Epithelial cell of proximal tubule (primary cell): ENCODE results near the gene CDC5L. TPM values are rescaled to one million over a fixed set of nuclear protein-coding genes. Genes with fewer than 3 reads are reported as not detected.

Source experiments
- DNase-seq: peaks from one replicate; pipeline ENCODE4 v3.0.0-alpha.2; 2011; ENCODE audit warnings: low read depth
- H3K4me3 ChIP-seq: 2 replicates; pipeline ENCODE4 v1.5.1; 2011; ENCODE audit warnings: low read depth, mild to moderate bottlenecking, low read length
- CTCF ChIP-seq: conservative IDR thresholded peaks from 2 replicates; pipeline ENCODE4 v1.5.1; 2012; ENCODE audit warnings: low read depth, mild to moderate bottlenecking, low read length
- total RNA-seq: library from RNA; depleted of rRNA; stranded (reverse); fragments of >200 nt; gene quantifications from 2 replicates; pipeline ENCODE4 v1.2.3, GENCODE V29; 2015

Gene CDC5L
- total RNA-seq, 1 donor from 2014 or later: 25.9 TPM

GRCh38 chr6:44478591-44479254, 91.2 kb downstream of the CDC5L start:
- no peak for TF ChIP-seq CTCF
- H3K4me3 ChIP-seq: no peak overlapping the region
- DNase-seq: no peak

- no peak for DNase-seq
- H3K4me3 ChIP-seq: no peak overlapping the region
- TF ChIP-seq CTCF: no peak
These were observed 92.6 kb downstream of the CDC5L start for GRCh38 chr6:44480097-44480541.

- TF ChIP-seq CTCF: no peak
- no peak overlapping the region for H3K4me3 ChIP-seq
- DNase-seq: no peak
These were observed 93.5 kb downstream of the CDC5L start for GRCh38 chr6:44481056-44481455.

GRCh38 chr6:44481760-44482159, 94.3 kb downstream of the CDC5L start:
- no peak for DNase-seq
- H3K4me3 ChIP-seq: no peak overlapping the region
- no peak for TF ChIP-seq CTCF

GRCh38 chr6:44485601-44486401, 98.3 kb downstream of the CDC5L start:
- no peak overlapping the region for H3K4me3 ChIP-seq
- no peak for DNase-seq
- no peak for TF ChIP-seq CTCF

GRCh38 chr6:44487002-44487401, 99.5 kb downstream of the CDC5L start:
- no peak for TF ChIP-seq CTCF
- H3K4me3 ChIP-seq: no peak overlapping the region
- DNase-seq: no peak
